Psoas muscle (tissue), 8 donors: Measurements from ENCODE around the gene GDPD1. TPM values are rescaled to one million over a fixed set of nuclear protein-coding genes. Genes with fewer than 3 reads are reported as not detected.
"Not testable (repeated sequence)": the region's sequence is repeated elsewhere in the genome, so short reads cannot be mapped to it uniquely, and the experiment has no call there.

ENCODE experiments used
- ATAC-seq, 4 donors: fragments of 200-7000 bp; cut with Tn5 transposase; one replicate each; pipeline ENCODE4 v1.9.1; 2020; ENCODE audit warnings: moderate library complexity in 3 of 4, mild to moderate bottlenecking in 2 of 4
- DNase-seq, 2 donors: peaks; one replicate each; pipeline ENCODE4 v3.0.0-alpha.2; 2020
- H3K27ac ChIP-seq: fragments of 200-600 bp; one replicate; pipeline ENCODE4 v1.8.0; 2022
- H3K27me3 ChIP-seq, 3 donors: fragments of 200-600 bp in 1 of 3; one replicate each; pipeline versions ENCODE4 v1.6.1 to v1.8.0; 2013 to 2022; ENCODE audit warnings: low read length in 2 of 3, mild to moderate bottlenecking in 2 of 3, moderate library complexity in 1 of 3; ENCODE audit not compliant: insufficient read depth in 3 of 3
- H3K36me3 ChIP-seq, 2 donors: fragments of 200-600 bp in 1 of 2; one replicate each; pipeline versions ENCODE4 v1.6.1 to v1.8.0; 2013 to 2022; ENCODE audit warnings: low read depth in 1 of 2, mild to moderate bottlenecking in 1 of 2, moderate library complexity in 1 of 2; ENCODE audit not compliant: insufficient read depth in 1 of 2
- H3K4me1 ChIP-seq: fragments of 200-600 bp; one replicate; pipeline ENCODE4 v1.8.0; 2022
- H3K4me3 ChIP-seq: fragments of 200-600 bp; one replicate; pipeline ENCODE4 v1.8.0; 2022; ENCODE audit warnings: mild to moderate bottlenecking
- H3K9me3 ChIP-seq: fragments of 200-600 bp; one replicate; pipeline ENCODE4 v1.8.0; 2022
- CTCF ChIP-seq: fragments of 200-600 bp; IDR thresholded peaks from one replicate; pipeline ENCODE4 v1.8.0; 2022; ENCODE audit warnings: antibody characterized with exemption
- WGBS, 3 donors: extraction: QIAGEN DNeasy Blood & Tissue Kit; methylation state at CpG; one replicate each; pipeline versions ENCODE4 v1.1.6 to v1.1.7; 2013; 5-methylcytosine and 5-hydroxymethylcytosine counted together
- intact Hi-C, 2 donors: fragments of 100-400 bp; cut with DNase I; formaldehyde crosslinking; loops; one replicate each; pipeline versions ENCODE4 v1.11.0 to v1.14.2; 2022
- polyA plus RNA-seq, 3 donors: library from polyadenylated mRNA; stranded (reverse); fragments of 200-250 nt; gene quantifications; one replicate each; pipeline ENCODE4 v1.2.3, GENCODE V29; 2013
- total RNA-seq, 4 donors: library from RNA; stranded (reverse); fragmentation: NEBNext Ultra II Directional in 2 of 4; extraction: Animal tissue kit (Norgen Biotek cat#: 25700) in 2 of 4; gene quantifications; one replicate each; pipeline versions ENCODE4 v1.2.1 to v1.2.4, GENCODE V29; 2021 to 2023
- donor health status: healthy with polysubstance abuse.
- donor health status: DM: no; HTN: no; CAD: no; lungs with moderate emphysema.
- donor health status: Bipolar disorder and iron deficiency.
- donor health status: healthy.
- donor health status: DM: yes; HTN: yes; CAD: no.
- donor health status: DM: no; HTN: no; CAD: no.
- donor health status: DM: no; HTN: no; CAD: no.
- donor health status: DM: yes; HTN: yes; CAD: no.

Gene GDPD1
- total and polyA plus RNA-seq, 7 donors, result 0.25 to 2.3 (median 0.99) TPM

- Histone ChIP-seq H3K4me1 (no peaks in the 10 kb centered on the region), H3K9me3 (no peaks in the 10 kb centered on the region), H3K4me3 (no peak overlapping the region), H3K36me3 (no peaks in the 10 kb centered on the region), H3K27ac (no peak overlapping the region), H3K27me3 (no peaks in the 10 kb centered on the region)
- 68 to 81% (median 69%) methylated on average over 3 of the region's 3 CpGs for WGBS, 3 donors
- TF ChIP-seq CTCF, result no peak
- DNase-seq (no peak), ATAC-seq (no peak)
- intact Hi-C loops, result no loop called here
Observed at GRCh38 chr17:59289981-59290301, 69.6 kb downstream of the GDPD1 start.

GRCh38 chr17:59290302-59290998 is 70.1 kb downstream of the GDPD1 start:
- H3K27me3 ChIP-seq, H3K9me3 ChIP-seq, H3K4me1 ChIP-seq, ATAC-seq, H3K4me3 ChIP-seq, intact Hi-C loops, H3K27ac ChIP-seq, DNase-seq, H3K36me3 ChIP-seq: not testable (repeated sequence)
- WGBS, 3 donors, result 50 to 59% (median 57%) methylated on average over 12 of the region's 12 CpGs

- no peak for TF ChIP-seq CTCF
- H3K4me1 ChIP-seq, result peaks cover 3% of the 10 kb centered on the region
- ATAC-seq (no peak), DNase-seq (no peak)
- no peaks in the 10 kb centered on the region for H3K36me3 ChIP-seq
- H3K9me3 ChIP-seq, result no peaks in the 10 kb centered on the region
- WGBS, 3 donors, result 21 to 37% (median 32%) methylated on average over 1 of the region's 1 CpG
- intact Hi-C loops, result no loop called here
- no peak overlapping the region for H3K4me3 ChIP-seq
- no peaks in the 10 kb centered on the region for H3K27me3 ChIP-seq
- H3K27ac ChIP-seq, result no peak overlapping the region
Observed at GRCh38 chr17:59292174-59292523, 71.8 kb downstream of the GDPD1 start.

- WGBS, 3 donors, result 12 to 40% (median 26%) methylated on average over 2 of the region's 2 CpGs
- peak; percentile 78 to 93 (median 89) for ATAC-seq
- peak overlapping the region; percentile 75 for H3K27ac ChIP-seq
- peaks cover 5% of the 10 kb centered on the region for H3K4me1 ChIP-seq
- no peaks in the 10 kb centered on the region for H3K9me3 ChIP-seq
- no peak for TF ChIP-seq CTCF
- DNase-seq, result no peak
- no peaks in the 10 kb centered on the region for H3K36me3 ChIP-seq
- intact Hi-C loops, result no loop called here
- no peaks in the 10 kb centered on the region for H3K27me3 ChIP-seq
- H3K4me3 ChIP-seq, result no peak overlapping the region
Observed at GRCh38 chr17:59296190-59296589, 75.9 kb downstream of the GDPD1 start.

GRCh38 chr17:59298521-59298920 is 78.2 kb downstream of the GDPD1 start:
- WGBS, 3 donors, result 46 to 73% (median 56%) methylated on average over 2 of the region's 2 CpGs
- no peak overlapping the region for H3K4me3 ChIP-seq

More at GRCh38 chr17:59298521-59298920, 78.2 kb downstream of the GDPD1 start:
- ATAC-seq (no peak), DNase-seq (no peak)
- Histone ChIP-seq H3K4me1 (peaks cover 5% of the 10 kb centered on the region), H3K9me3 (no peaks in the 10 kb centered on the region), H3K36me3 (no peaks in the 10 kb centered on the region), H3K27me3 (no peaks in the 10 kb centered on the region), H3K27ac (no peak overlapping the region)
- TF ChIP-seq CTCF, result no peak
- intact Hi-C loops, result no loop called here
